GM18873 (cell line): ENCODE measurements around the gene ANKEF1.

ENCODE experiments used
- ATAC-seq: cut with Tn5 transposase; IDR thresholded peaks from one replicate; pipeline ENCODE4 v1.9.1; 2021; ENCODE audit warnings: mild to moderate bottlenecking, moderate library complexity, moderate number of reproducible peaks; ENCODE audit not compliant: unreplicated experiment, low FRiP score

ANKEF1 gene

GRCh38 chr20:10077886-10078285, 43.1 kb downstream of the ANKEF1 start:
- no peak for ATAC-seq

- ATAC-seq: no peak
These were observed 43.6 kb downstream of the ANKEF1 start for GRCh38 chr20:10078403-10078802.

GRCh38 chr20:10079964-10080363, 45.2 kb downstream of the ANKEF1 start:
- ATAC-seq: no peak

GRCh38 chr20:10080574-10080973, 45.8 kb downstream of the ANKEF1 start:
- no peak for ATAC-seq

- ATAC-seq: no peak
These were observed 55.2 kb downstream of the ANKEF1 start for GRCh38 chr20:10089871-10090587.

- no peak for ATAC-seq
These were observed 55.9 kb downstream of the ANKEF1 start for GRCh38 chr20:10090588-10091166.

GRCh38 chr20:10093087-10093591, 58.4 kb downstream of the ANKEF1 start:
- no peak for ATAC-seq

GRCh38 chr20:10094566-10095173, 59.9 kb downstream of the ANKEF1 start:
- no peak for ATAC-seq

- no peak for ATAC-seq
These were observed 62.0 kb downstream of the ANKEF1 start for GRCh38 chr20:10096790-10097189.

- no peak for ATAC-seq
These were observed 70.3 kb downstream of the ANKEF1 start for GRCh38 chr20:10105046-10105445.
